Tongue (tissue), 2 donors: Measurements from ENCODE around the gene STMND1. TPM values are rescaled to one million over a fixed set of nuclear protein-coding genes. Genes with fewer than 3 reads are reported as not detected.
A peak's percentile ranks its signal among the peaks of the same experiment; 100 is the strongest.

Source experiments
- DNase-seq: peaks from one replicate; pipeline ENCODE4 v3.0.0-alpha.2; 2015
- total RNA-seq: library from RNA; depleted of rRNA; stranded (reverse); fragments of >200 nt; gene quantifications from one replicate; pipeline ENCODE4 v1.2.3, GENCODE V29; 2014

Gene STMND1
- total RNA-seq, 1 donor from 2014 or later = not detected

GRCh38 chr6:17165383-17165782 is 63.5 kb downstream of the STMND1 start:
- DNase-seq = no peak

DNA sequence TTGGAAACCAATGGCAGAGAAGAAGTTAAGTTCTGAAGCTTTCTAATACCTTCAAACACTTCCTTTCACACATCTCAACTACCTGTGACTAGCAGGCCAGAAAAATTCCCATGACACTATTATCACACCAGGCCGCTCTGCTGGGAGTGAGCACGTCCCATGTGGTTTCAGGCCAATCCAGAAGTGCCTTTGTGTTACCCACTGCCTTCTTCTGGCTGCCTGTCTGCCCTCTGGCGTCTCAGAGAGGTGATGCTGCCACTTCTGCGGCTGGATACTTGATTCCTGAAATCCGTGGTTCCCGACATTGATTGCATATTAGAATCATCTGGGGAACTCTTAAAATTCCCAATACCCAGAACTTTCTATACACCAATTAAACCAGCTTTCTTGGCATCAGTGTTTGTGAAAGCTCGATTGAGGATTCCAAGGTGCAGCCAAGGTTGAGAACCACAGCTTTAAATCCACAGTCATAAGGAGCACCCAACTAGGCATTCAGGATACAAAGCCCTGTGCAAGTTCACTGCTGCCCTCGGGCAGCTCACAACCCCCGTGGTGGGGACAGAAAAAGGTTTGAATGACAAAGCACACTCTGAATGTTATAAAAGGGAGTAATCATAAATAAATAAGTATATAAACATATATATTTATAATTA is 65.6 kb downstream of the STMND1 start:
- peak; percentile 54 for DNase-seq

GRCh38 chr6:17169291-17169690 is 67.4 kb downstream of the STMND1 start:
- peak; percentile 87 for DNase-seq

DNA sequence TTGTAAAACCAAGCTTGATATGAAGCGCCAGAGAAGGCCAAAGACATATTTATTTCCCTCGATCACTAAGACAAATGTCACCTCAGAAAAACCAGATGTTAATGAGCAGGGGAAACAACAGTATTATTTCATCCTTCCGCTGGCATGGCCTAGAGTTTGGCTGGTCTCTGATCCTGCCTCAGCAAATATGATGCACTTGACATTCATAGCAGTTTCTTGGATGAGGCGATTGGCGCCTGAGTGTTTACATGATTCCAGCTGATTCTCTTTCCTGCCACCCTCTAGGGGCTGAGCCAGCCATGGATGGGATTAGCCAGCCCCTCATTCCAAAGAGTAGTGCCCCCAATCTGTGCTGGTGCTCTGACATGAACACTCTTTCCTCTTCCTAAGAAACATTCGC is 67.9 kb downstream of the STMND1 start:
- DNase-seq = no peak

DNA sequence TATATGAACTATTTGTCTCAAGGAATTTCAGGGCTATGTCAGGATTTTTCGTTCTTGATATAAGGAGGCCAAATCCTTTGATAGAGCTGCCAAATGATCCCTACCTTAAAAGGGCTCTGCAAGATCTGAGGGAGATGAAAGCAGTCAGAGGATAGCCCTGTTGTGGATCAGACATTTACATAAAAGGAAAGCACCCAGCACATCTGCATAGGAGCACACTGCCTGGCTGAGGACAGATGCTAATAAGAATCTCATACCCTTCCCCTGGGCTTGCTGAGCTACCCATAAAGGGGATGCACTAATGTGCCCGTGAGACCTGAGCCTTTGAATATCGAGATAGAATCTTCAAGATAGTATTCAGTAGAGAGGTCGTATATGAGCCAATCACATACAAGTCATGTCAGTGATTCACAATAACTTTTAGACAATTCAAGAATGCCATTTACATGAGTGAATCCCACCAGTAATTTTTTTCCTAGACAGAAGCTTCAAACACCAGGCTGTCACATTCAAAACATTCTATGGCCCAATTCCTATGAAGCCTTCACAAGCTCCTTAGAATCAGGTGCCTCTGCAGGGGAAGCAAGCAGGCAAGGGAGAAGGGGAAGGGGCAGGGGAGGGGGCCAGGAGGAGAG is 71.1 kb downstream of the STMND1 start:
- no peak for DNase-seq

DNA sequence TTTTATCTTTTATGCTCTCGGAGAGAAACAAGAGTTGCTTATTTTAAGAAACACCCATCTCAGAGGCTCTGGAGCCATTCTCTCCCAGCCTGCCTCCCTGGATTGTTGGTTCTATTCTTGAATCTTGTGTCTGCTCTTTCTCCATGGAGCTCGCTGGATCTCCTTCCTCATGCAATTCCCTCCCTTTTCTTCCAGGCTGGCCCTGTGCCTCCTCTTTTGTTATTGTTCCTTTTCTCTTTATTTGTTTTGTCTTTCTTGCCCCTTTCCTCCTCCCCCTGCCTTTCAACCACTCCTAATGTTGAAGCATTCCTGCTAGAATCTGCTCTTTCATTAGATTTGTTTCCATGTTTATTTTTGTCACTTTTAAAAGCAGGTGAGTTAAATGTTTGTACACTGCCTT is 76.5 kb downstream of the STMND1 start:
- DNase-seq = no peak

- DNase-seq = no peak
Observed at GRCh38 chr6:17178754-17179529, 77.1 kb downstream of the STMND1 start.

GRCh38 chr6:17179530-17180073 is 77.8 kb downstream of the STMND1 start:
- DNase-seq = no peak

Other genes with a start within 250 kb of the STMND1 start
- 201 TPM for gene RBM24, start 179.3 kb downstream of the STMND1 start, total RNA-seq